H9 (cell line): ENCODE results near the gene FBXL19. TPM values are rescaled to one million over a fixed set of nuclear protein-coding genes. Genes with fewer than 3 reads are reported as not detected.

Experiments
- DNase-seq: peaks from one replicate; pipeline ENCODE4 v3.0.0-alpha.2; 2017
- H2AFZ ChIP-seq: one replicate; pipeline ENCODE4 v1.6.1; 2013; ENCODE audit warnings: mild to moderate bottlenecking, low read length, control low read depth, moderate library complexity
- H2AK5ac ChIP-seq: 2 replicates; pipeline ENCODE4 v1.6.1; 2013; ENCODE audit warnings: low read length, control low read depth, mixed read lengths; ENCODE audit not compliant: insufficient read length
- H2BK120ac ChIP-seq: one replicate; pipeline ENCODE4 v1.6.1; 2013; ENCODE audit warnings: low read depth, mild to moderate bottlenecking, low read length, control low read depth, inconsistent platforms; ENCODE audit not compliant: poor library complexity, severe bottlenecking
- H2BK12ac ChIP-seq: 2 replicates; pipeline ENCODE4 v1.6.1; 2013; ENCODE audit warnings: low read length, control low read depth, mixed read lengths, low read depth; ENCODE audit not compliant: insufficient read length
- H2BK15ac ChIP-seq: 2 replicates; pipeline ENCODE4 v1.6.1; 2013; ENCODE audit warnings: low read depth, low read length, control low read depth
- H2BK20ac ChIP-seq: one replicate; pipeline ENCODE4 v1.6.1; 2013; ENCODE audit warnings: low read depth, mild to moderate bottlenecking, low read length, control low read depth, inconsistent platforms; ENCODE audit not compliant: poor library complexity, severe bottlenecking
- H2BK5ac ChIP-seq: 2 replicates; pipeline ENCODE4 v1.6.1; 2013; ENCODE audit warnings: low read length, control low read depth, mixed read lengths; ENCODE audit not compliant: insufficient read length
- H3K14ac ChIP-seq: 2 replicates; pipeline ENCODE4 v1.6.1; 2013; ENCODE audit warnings: low read length, control low read depth; ENCODE audit not compliant: insufficient read depth
- H3K18ac ChIP-seq: 2 replicates; pipeline ENCODE4 v1.6.1; 2013; ENCODE audit warnings: low read depth, mild to moderate bottlenecking, mixed read lengths, low read length, control low read depth; ENCODE audit not compliant: insufficient read length
- H3K23ac ChIP-seq: 2 replicates; pipeline ENCODE4 v1.6.1; 2013; ENCODE audit warnings: low read length, control low read depth, mixed read lengths, low read depth; ENCODE audit not compliant: insufficient read length
- H3K23me2 ChIP-seq: 2 replicates; pipeline ENCODE4 v1.6.1; 2013; ENCODE audit warnings: low read depth, mild to moderate bottlenecking, mixed read lengths, low read length, control low read depth; ENCODE audit not compliant: insufficient read length, poor library complexity, severe bottlenecking
- H3K27ac ChIP-seq: 2 replicates; pipeline ENCODE4 v1.5.1; 2013; ENCODE audit warnings: low read length, control low read depth, mixed read lengths, low read depth; ENCODE audit not compliant: insufficient read length
- H3K27me3 ChIP-seq: 2 replicates; pipeline ENCODE4 v1.6.1; 2013; ENCODE audit warnings: low read length, control low read depth, inconsistent platforms; ENCODE audit not compliant: insufficient read depth
- H3K4ac ChIP-seq: 2 replicates; pipeline ENCODE4 v1.6.1; 2013; ENCODE audit warnings: low read depth, mild to moderate bottlenecking, control low read depth, inconsistent platforms, low read length, moderate library complexity
- H3K4me1 ChIP-seq: 2 replicates; pipeline ENCODE4 v1.6.1; 2013; ENCODE audit warnings: low read length, control low read depth, inconsistent platforms; ENCODE audit not compliant: insufficient read depth
- H3K4me2 ChIP-seq: 2 replicates; pipeline ENCODE4 v1.6.1; 2013; ENCODE audit warnings: low read length, control low read depth, mixed read lengths; ENCODE audit not compliant: insufficient read length, insufficient read depth
- H3K56ac ChIP-seq: 2 replicates; pipeline ENCODE4 v1.6.1; 2013; ENCODE audit warnings: low read depth, mild to moderate bottlenecking, mixed read lengths, low read length, control low read depth; ENCODE audit not compliant: insufficient read length
- H3K79me1 ChIP-seq: 2 replicates; pipeline ENCODE4 v1.6.1; 2013; ENCODE audit warnings: low read depth, mild to moderate bottlenecking, moderate library complexity, low read length, control low read depth, inconsistent platforms; ENCODE audit not compliant: insufficient read depth, poor library complexity, severe bottlenecking
- H3K79me2 ChIP-seq: 2 replicates; pipeline ENCODE4 v1.6.1; 2013; ENCODE audit warnings: low read length, control low read depth, inconsistent platforms; ENCODE audit not compliant: insufficient read depth
- H3K9ac ChIP-seq: 2 replicates; pipeline ENCODE4 v1.6.1; 2013; ENCODE audit warnings: low read length, control low read depth, mixed read lengths; ENCODE audit not compliant: insufficient read length; ENCODE audit errors: extremely low read depth
- H3K9me3 ChIP-seq: one replicate; pipeline ENCODE4 v1.6.1; 2013; ENCODE audit warnings: low read depth, low read length, inconsistent platforms; ENCODE audit not compliant: control insufficient read depth
- H3T11ph ChIP-seq: one replicate; pipeline ENCODE4 v1.6.1; 2013; ENCODE audit warnings: mild to moderate bottlenecking, low read length, control low read depth, inconsistent platforms
- H4K20me1 ChIP-seq: one replicate; pipeline ENCODE4 v1.6.1; 2013; ENCODE audit not compliant: control insufficient read depth, insufficient read length, insufficient read depth
- H4K5ac ChIP-seq: 2 replicates; pipeline ENCODE4 v1.6.1; 2013; ENCODE audit warnings: low read depth, mild to moderate bottlenecking, mixed read lengths, low read length, control low read depth; ENCODE audit not compliant: insufficient read length
- H4K8ac ChIP-seq: replicated peaks from 2 replicates; pipeline ENCODE4 v1.6.1; 2013; ENCODE audit warnings: low read length, control low read depth, mixed read lengths, low read depth; ENCODE audit not compliant: insufficient read length
- H4K91ac ChIP-seq: 2 replicates; pipeline ENCODE4 v1.6.1; 2013; ENCODE audit warnings: low read depth, mild to moderate bottlenecking, moderate library complexity, mixed read lengths, low read length, control low read depth; ENCODE audit not compliant: insufficient read length
- H3K27ac Mint-ChIP-seq, 3 experiments: 2 replicates in 2 of 3; 3 replicates in 1 of 3; pipeline ENCODE4 v1.8.0; 2020 to 2021; ENCODE audit warnings: mixed read lengths in 3 of 3, mild to moderate bottlenecking in 1 of 3, moderate library complexity in 1 of 3
- H3K27me3 Mint-ChIP-seq: 2 replicates; pipeline ENCODE4 v1.8.0; 2021; ENCODE audit warnings: low read depth, mild to moderate bottlenecking, moderate library complexity, mixed read lengths
- H3K36me3 Mint-ChIP-seq, 3 experiments: 2 replicates in 2 of 3; 3 replicates in 1 of 3; pipeline ENCODE4 v1.8.0; 2020 to 2021; ENCODE audit warnings: low read depth in 3 of 3, mixed read lengths in 3 of 3; ENCODE audit not compliant: insufficient read depth in 1 of 3
- H3K4me1 Mint-ChIP-seq, 2 experiments: 2 replicates each; pipeline ENCODE4 v1.8.0; 2020; ENCODE audit warnings: mixed read lengths in 2 of 2
- H3K4me3 Mint-ChIP-seq, 2 experiments: 2 replicates in 1 of 2; 3 replicates in 1 of 2; pipeline ENCODE4 v1.8.0; 2020 to 2021; ENCODE audit warnings: mild to moderate bottlenecking in 2 of 2, mixed read lengths in 2 of 2, moderate library complexity in 1 of 2
- H3K9me3 Mint-ChIP-seq, 2 experiments: 2 replicates in 1 of 2; 3 replicates in 1 of 2; pipeline ENCODE4 v1.8.0; 2020; ENCODE audit warnings: mild to moderate bottlenecking in 2 of 2, mixed read lengths in 2 of 2, moderate library complexity in 1 of 2
- WGBS: extraction: QIAGEN DNeasy Blood & Tissue Kit; methylation state at CpG from one replicate; pipeline ENCODE4 v1.1.7; 2013; ENCODE audit warnings: missing lambda C conversion rate, low lambda C conversion rate, mixed read lengths; ENCODE audit not compliant: insufficient read length; ENCODE audit errors: extremely low coverage; 5-methylcytosine and 5-hydroxymethylcytosine counted together
- total RNA-seq: library from RNA; stranded (reverse); gene quantifications from 2 replicates; pipeline ENCODE4 v1.2.1, GENCODE V29; 2021
- TF ChIP-seq, protein P1 (sequence below): fragments of 200-600 bp; sonication (generic); conservative IDR thresholded peaks from 3 replicates; pipeline ENCODE4 v1.8.0; 2021; ENCODE audit warnings: antibody characterized with exemption, mild to moderate bottlenecking

FBXL19 gene
- total RNA-seq, 1 experiment from 2014 or later: 66.8 TPM

DNA sequence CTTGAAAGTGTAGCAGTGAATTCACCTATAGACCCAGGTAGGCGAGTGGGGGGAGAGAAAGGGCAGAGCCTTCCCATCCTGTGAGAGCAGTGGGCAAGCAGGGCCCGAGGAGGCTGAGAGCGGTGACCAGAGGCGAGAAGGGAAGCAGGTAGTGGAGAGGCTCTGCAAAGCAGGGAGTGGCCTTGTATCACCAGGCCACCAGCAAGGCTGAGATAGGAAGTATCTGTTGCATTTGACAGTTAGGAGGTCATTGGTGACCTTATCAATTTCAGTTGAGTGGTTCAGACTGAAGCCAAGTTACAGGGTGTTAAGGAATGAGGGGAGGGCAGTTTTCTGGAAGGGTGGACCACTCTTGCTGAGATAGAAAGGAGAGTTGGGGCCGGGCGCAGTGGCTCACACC is 51.0 kb downstream of the FBXL19 start:
- Mint-ChIP-seq H3K4me3 (no peak overlapping the region), H3K4me1 (no peaks in the 10 kb centered on the region), H3K9me3 (no peaks in the 10 kb centered on the region; a peak in 1 of 5 replicates), H3K27me3 (no peaks in the 10 kb centered on the region; the same call in 1 of the 2 replicates), H3K36me3 (peaks cover 56 to 89% (median 80%) of the 10 kb centered on the region in 3 experiments), H3K27ac (peak overlapping the region in 1 of 3 experiments; percentile 30; a peak in 1 of 7 replicates)
- Histone ChIP-seq H3K4ac (no peak overlapping the region), H2BK120ac (no peak overlapping the region), H3K14ac (no peak overlapping the region), H3K79me2 (no peaks in the 10 kb centered on the region), H3T11ph (no peak overlapping the region), H2BK12ac (no peak overlapping the region), H4K5ac (no peak overlapping the region), H3K27ac (no peak overlapping the region), H2AK5ac (no peak overlapping the region), H3K79me1 (no peaks in the 10 kb centered on the region), H2BK15ac (no peak overlapping the region), H3K9ac (no peak overlapping the region), H3K56ac (no peak overlapping the region), H2BK5ac (no peak overlapping the region), H2AFZ (no peak overlapping the region), H3K4me2 (no peak overlapping the region), H3K23me2 (no peaks in the 10 kb centered on the region), H4K8ac (no peak overlapping the region), H4K91ac (no peak overlapping the region), H3K23ac (no peak overlapping the region), H3K9me3 (no peaks in the 10 kb centered on the region), H3K27me3 (no peaks in the 10 kb centered on the region), H4K20me1 (peaks cover 2% of the 10 kb centered on the region), H2BK20ac (no peak overlapping the region), H3K4me1 (no peaks in the 10 kb centered on the region), H3K18ac (no peak overlapping the region)
- TF ChIP-seq, protein P1, sequence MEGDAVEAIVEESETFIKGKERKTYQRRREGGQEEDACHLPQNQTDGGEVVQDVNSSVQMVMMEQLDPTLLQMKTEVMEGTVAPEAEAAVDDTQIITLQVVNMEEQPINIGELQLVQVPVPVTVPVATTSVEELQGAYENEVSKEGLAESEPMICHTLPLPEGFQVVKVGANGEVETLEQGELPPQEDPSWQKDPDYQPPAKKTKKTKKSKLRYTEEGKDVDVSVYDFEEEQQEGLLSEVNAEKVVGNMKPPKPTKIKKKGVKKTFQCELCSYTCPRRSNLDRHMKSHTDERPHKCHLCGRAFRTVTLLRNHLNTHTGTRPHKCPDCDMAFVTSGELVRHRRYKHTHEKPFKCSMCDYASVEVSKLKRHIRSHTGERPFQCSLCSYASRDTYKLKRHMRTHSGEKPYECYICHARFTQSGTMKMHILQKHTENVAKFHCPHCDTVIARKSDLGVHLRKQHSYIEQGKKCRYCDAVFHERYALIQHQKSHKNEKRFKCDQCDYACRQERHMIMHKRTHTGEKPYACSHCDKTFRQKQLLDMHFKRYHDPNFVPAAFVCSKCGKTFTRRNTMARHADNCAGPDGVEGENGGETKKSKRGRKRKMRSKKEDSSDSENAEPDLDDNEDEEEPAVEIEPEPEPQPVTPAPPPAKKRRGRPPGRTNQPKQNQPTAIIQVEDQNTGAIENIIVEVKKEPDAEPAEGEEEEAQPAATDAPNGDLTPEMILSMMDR: no peak
- no CpG with 5 or more reads among the region's 6 CpGs for WGBS
- DNase-seq: no peak
